Measurements from ENCODE around the gene KLHL4. TPM values are rescaled to one million over a fixed set of nuclear protein-coding genes. Genes with fewer than 3 reads are reported as not detected.

KLHL4 gene
- total RNA-seq, 1 donor from 2014 or later, result 0.17 TPM

DNA sequence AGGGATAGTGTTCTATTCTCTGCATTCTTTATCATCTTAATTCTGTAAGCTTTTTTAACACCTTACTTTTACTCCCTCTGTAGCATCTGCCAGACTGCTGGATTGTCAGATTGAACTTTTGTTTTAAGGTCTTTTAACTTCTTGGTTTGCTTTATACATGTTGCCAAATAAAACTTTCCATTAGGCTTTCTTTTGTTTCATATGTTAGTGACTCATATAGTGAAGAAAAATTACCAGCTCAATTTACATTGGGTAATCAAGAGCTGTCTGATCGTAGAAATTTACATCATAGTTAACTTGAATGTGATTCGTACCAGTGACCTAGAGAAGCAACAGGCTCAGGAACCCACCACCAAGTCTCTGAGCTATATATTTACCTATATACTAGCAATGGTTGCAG lies 28.5 kb upstream of the KLHL4 start:
- Mint-ChIP-seq H3K36me3 (no peaks in the 10 kb centered on the region), H3K9me3 (no peaks in the 10 kb centered on the region), H3K27me3 (ENCODE audit: insufficient read depth, low read depth) (no peaks in the 10 kb centered on the region), H3K4me1 (no peaks in the 10 kb centered on the region), H3K27ac (no peak overlapping the region), H3K4me3 (no peak overlapping the region)
- Histone ChIP-seq H3K4me3 (no peak overlapping the region), H4K20me1 (ENCODE audit: low read depth) (no peaks in the 10 kb centered on the region), H3K4me2 (no peak overlapping the region), H3K4me1 (no peaks in the 10 kb centered on the region), H3K27ac (no peak overlapping the region), H3K27me3 (no peaks in the 10 kb centered on the region), H3K9ac (no peak overlapping the region), H2AFZ (replicated peaks) (no peak overlapping the region), H3K36me3 (no peaks in the 10 kb centered on the region), H3K79me2 (ENCODE audit: low read depth) (no peaks in the 10 kb centered on the region), H3F3A (ENCODE audit: low read depth) (no peaks in the 10 kb centered on the region), H3K9me3 (ENCODE audit: low read depth) (no peaks in the 10 kb centered on the region)
- TF ChIP-seq EZH2phosphoT487 (IDR thresholded peaks at IDR 0.05), result no peak
- TF ChIP-seq, protein P1, sequence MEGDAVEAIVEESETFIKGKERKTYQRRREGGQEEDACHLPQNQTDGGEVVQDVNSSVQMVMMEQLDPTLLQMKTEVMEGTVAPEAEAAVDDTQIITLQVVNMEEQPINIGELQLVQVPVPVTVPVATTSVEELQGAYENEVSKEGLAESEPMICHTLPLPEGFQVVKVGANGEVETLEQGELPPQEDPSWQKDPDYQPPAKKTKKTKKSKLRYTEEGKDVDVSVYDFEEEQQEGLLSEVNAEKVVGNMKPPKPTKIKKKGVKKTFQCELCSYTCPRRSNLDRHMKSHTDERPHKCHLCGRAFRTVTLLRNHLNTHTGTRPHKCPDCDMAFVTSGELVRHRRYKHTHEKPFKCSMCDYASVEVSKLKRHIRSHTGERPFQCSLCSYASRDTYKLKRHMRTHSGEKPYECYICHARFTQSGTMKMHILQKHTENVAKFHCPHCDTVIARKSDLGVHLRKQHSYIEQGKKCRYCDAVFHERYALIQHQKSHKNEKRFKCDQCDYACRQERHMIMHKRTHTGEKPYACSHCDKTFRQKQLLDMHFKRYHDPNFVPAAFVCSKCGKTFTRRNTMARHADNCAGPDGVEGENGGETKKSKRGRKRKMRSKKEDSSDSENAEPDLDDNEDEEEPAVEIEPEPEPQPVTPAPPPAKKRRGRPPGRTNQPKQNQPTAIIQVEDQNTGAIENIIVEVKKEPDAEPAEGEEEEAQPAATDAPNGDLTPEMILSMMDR (IDR thresholded peaks at IDR 0.05), result no peak
- TF ChIP-seq EZH2 (IDR thresholded peaks at IDR 0.05), result no peak
- no peak for DNase-seq (ENCODE audit: low spot score)

DNA sequence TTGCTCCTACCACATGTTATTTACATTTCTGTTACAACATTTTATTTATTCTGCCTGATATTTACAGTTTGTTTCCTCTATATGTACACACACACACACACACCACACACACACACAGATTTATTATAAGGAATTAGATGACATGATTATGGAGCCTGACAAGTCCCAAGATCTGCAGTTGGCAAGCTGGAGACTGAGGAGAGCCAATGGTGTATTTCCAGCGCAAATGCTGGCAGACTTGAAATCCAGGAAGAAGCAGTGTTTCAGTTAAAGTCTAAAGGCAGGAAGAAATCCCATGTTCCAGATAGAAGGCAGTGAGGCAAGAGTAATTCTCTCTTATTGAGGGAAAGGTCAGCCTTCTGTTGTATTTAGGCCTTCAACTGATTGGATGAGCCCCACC lies 1.8 kb upstream of the KLHL4 start:
- H3K4me2 ChIP-seq, result no peak overlapping the region
- no peaks in the 10 kb centered on the region for H3K36me3 ChIP-seq
- H3K27me3 ChIP-seq, result peaks cover 53% of the 10 kb centered on the region
- H3F3A ChIP-seq (ENCODE audit: low read depth), result peaks cover 19% of the 10 kb centered on the region
- H3K79me2 ChIP-seq (ENCODE audit: low read depth), result no peaks in the 10 kb centered on the region
- no peak overlapping the region for H3K9ac ChIP-seq
- Mint-ChIP-seq H3K4me3 (no peak overlapping the region), H3K27ac (no peak overlapping the region), H3K4me1 (peaks cover 33% of the 10 kb centered on the region), H3K36me3 (no peaks in the 10 kb centered on the region), H3K9me3 (no peaks in the 10 kb centered on the region), H3K27me3 (ENCODE audit: insufficient read depth, low read depth) (peaks cover 10% of the 10 kb centered on the region)
- no peak overlapping the region for H3K27ac ChIP-seq
- peaks cover 5% of the 10 kb centered on the region for H4K20me1 ChIP-seq (ENCODE audit: low read depth)
- no peak overlapping the region for H2AFZ ChIP-seq (replicated peaks)
- H3K9me3 ChIP-seq (ENCODE audit: low read depth), result no peaks in the 10 kb centered on the region
- no peak for DNase-seq (ENCODE audit: low spot score)
- peaks cover 17% of the 10 kb centered on the region for H3K4me1 ChIP-seq
- TF ChIP-seq EZH2 (IDR thresholded peaks at IDR 0.05) (no peak), EZH2phosphoT487 (IDR thresholded peaks at IDR 0.05) (no peak)
- TF ChIP-seq, protein P1 (IDR thresholded peaks at IDR 0.05), result no peak
- no peak overlapping the region for H3K4me3 ChIP-seq

DNA sequence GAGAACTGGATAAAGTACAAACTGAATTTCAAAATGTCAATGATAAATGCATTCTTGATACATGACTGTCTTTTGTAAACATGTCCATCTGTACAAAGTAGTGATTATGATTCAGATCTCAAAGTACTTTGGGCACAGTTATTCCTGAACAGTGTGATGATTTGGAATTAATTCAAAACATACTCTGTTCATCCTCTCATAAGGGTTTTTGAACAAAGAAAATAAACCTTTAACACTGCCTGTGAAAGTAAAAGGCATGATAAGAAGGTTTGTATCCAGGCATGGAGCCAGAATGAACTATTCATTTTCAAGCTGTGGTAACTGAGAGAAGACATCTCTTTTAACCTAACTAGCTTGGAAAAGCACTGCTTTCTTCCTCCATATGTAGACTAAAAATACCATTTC lies 883 bp upstream of the KLHL4 start:
- peaks cover 19% of the 10 kb centered on the region for H3F3A ChIP-seq (ENCODE audit: low read depth)
- no peak overlapping the region for H2AFZ ChIP-seq (replicated peaks)
- no peaks in the 10 kb centered on the region for H3K36me3 ChIP-seq
- no peaks in the 10 kb centered on the region for H3K9me3 ChIP-seq (ENCODE audit: low read depth)
- no peaks in the 10 kb centered on the region for H3K36me3 Mint-ChIP-seq
- no peaks in the 10 kb centered on the region for H3K79me2 ChIP-seq (ENCODE audit: low read depth)
- H3K27ac ChIP-seq, result no peak overlapping the region
- H3K27me3 Mint-ChIP-seq (ENCODE audit: insufficient read depth, low read depth), result peaks cover 10% of the 10 kb centered on the region
- no peaks in the 10 kb centered on the region for H3K9me3 Mint-ChIP-seq
- DNase-seq (ENCODE audit: low spot score), result no peak
- TF ChIP-seq EZH2phosphoT487 (IDR thresholded peaks at IDR 0.05), result no peak
- TF ChIP-seq, protein P1 (IDR thresholded peaks at IDR 0.05), result no peak
- no peak for TF ChIP-seq EZH2 (IDR thresholded peaks at IDR 0.05)
- H3K27ac Mint-ChIP-seq, result no peak overlapping the region
- H3K4me3 Mint-ChIP-seq, result peak overlapping the region; percentile 96
- H3K9ac ChIP-seq, result no peak overlapping the region
- H4K20me1 ChIP-seq (ENCODE audit: low read depth), result peaks cover 5% of the 10 kb centered on the region
- peak overlapping the region; percentile 68 for H3K4me2 ChIP-seq
- peaks cover 33% of the 10 kb centered on the region for H3K4me1 Mint-ChIP-seq
- H3K4me1 ChIP-seq, result peaks cover 17% of the 10 kb centered on the region
- H3K4me3 ChIP-seq, result no peak overlapping the region
- peaks cover 61% of the 10 kb centered on the region for H3K27me3 ChIP-seq
